Right lung (tissue), 5 donors: ENCODE measurements around the gene MAPK11. TPM values are rescaled to one million over a fixed set of nuclear protein-coding genes. Genes with fewer than 3 reads are reported as not detected.
A peak's percentile ranks its signal among the peaks of the same experiment; 100 is the strongest.

Experiments used
- DNase-seq, 2 donors: peaks; one replicate each; pipeline ENCODE4 v3.0.0-alpha.2; 2013
- polyA plus RNA-seq, 5 donors: library from polyadenylated mRNA; unstranded; fragments of 120-200 nt; gene quantifications; one replicate each; pipeline versions ENCODE4 v1.2.1 to v1.2.3, GENCODE V29; 2013; ENCODE audit warnings: inconsistent platforms in 1 of 5, low replicate concordance in 1 of 5; ENCODE audit not compliant: insufficient read length in 5 of 5, insufficient read depth in 1 of 5

The MAPK11 gene
- polyA plus RNA-seq, 5 donors: 12.2 to 20.1 (median 13.3) TPM

GRCh38 chr22:50250249-50250554 is 20.0 kb downstream of the MAPK11 start:
- DNase-seq: no peak

- no peak for DNase-seq
Observed at GRCh38 chr22:50249341-50250248, 20.6 kb downstream of the MAPK11 start.

GRCh38 chr22:50248196-50249081 is 21.7 kb downstream of the MAPK11 start:
- no peak for DNase-seq

GRCh38 chr22:50247748-50248147 is 22.4 kb downstream of the MAPK11 start:
- DNase-seq: no peak

- no peak for DNase-seq
Observed at GRCh38 chr22:50246242-50247175, 23.7 kb downstream of the MAPK11 start.

GRCh38 chr22:50245214-50246072 is 24.7 kb downstream of the MAPK11 start:
- DNase-seq: no peak

GRCh38 chr22:50244420-50245213 is 25.6 kb downstream of the MAPK11 start, which contains the start of gene TUBGCP6:
Gene TUBGCP6, minus strand, starts transcription at chr22:50245023. Its CDS starts 564 bp downstream, at chr22:50244459.
- peak; percentile 91 to 93 for DNase-seq

- DNase-seq: no peak
Observed at GRCh38 chr22:50243685-50244419, 26.3 kb downstream of the MAPK11 start.

GRCh38 chr22:50242406-50242949 is 27.7 kb downstream of the MAPK11 start:
- DNase-seq: no peak

GRCh38 chr22:50238755-50239154 is 31.4 kb downstream of the MAPK11 start:
- no peak for DNase-seq

GRCh38 chr22:50236731-50237409 is 33.3 kb downstream of the MAPK11 start:
- no peak for DNase-seq

- DNase-seq: no peak
Observed at GRCh38 chr22:50233223-50233622, 37.0 kb downstream of the MAPK11 start.

- no peak for DNase-seq
Observed at GRCh38 chr22:50232481-50233151, 37.6 kb downstream of the MAPK11 start.

- DNase-seq: no peak
Observed at GRCh38 chr22:50229370-50229769, 40.8 kb downstream of the MAPK11 start.

- no peak for DNase-seq
Observed at GRCh38 chr22:50228366-50228765, 41.8 kb downstream of the MAPK11 start.

GRCh38 chr22:50227579-50228215 is 42.5 kb downstream of the MAPK11 start:
- DNase-seq: no peak

- no peak for DNase-seq
Observed at GRCh38 chr22:50226875-50227165, 43.4 kb downstream of the MAPK11 start.
